HEK293 (cell line): ENCODE measurements around the gene LRP10.

Experiments
- CTCF ChIA-PET: fragments of 350-600 bp; formaldehyde crosslinking; extraction: SDS; loops from one replicate; lab custom pipeline; 2021; ENCODE audit warnings: antibody characterized with exemption; lab: Yijun Ruan, JAX
- POLR2A ChIA-PET: fragments of 300-600 bp; formaldehyde crosslinking; extraction: SDS; loops from one replicate; lab custom pipeline; 2020; ENCODE audit warnings: antibody characterized with exemption, inconsistent platforms; lab: Yijun Ruan, JAX
- H3K27ac ChIP-seq: fragments of 200-500 bp; sonication (Bioruptor generic); 2 replicates; pipeline ENCODE4 v1.5.1; 2014; ENCODE audit warnings: low read depth, low read length, control low read depth, inconsistent platforms; ENCODE audit errors: extremely low read depth
- H3K36me3 ChIP-seq, 2 experiments: fragments of 200-500 bp in 1 of 2; sonication (Bioruptor generic) in 1 of 2; 1 replicate in 1 of 2; 2 replicates in 1 of 2; pipeline ENCODE4 v1.5.1; 2014 to 2017; ENCODE audit warnings: inconsistent platforms in 2 of 2, low read length in 2 of 2; ENCODE audit not compliant: control insufficient read depth in 2 of 2, insufficient read depth in 1 of 2
- H3K4me1 ChIP-seq: fragments of 200-500 bp; sonication (Bioruptor generic); 2 replicates; pipeline ENCODE4 v1.5.1; 2014; ENCODE audit warnings: mild to moderate bottlenecking, low read length, inconsistent platforms; ENCODE audit not compliant: control insufficient read depth, insufficient read depth
- H3K4me3 ChIP-seq: 2 replicates; pipeline ENCODE4 v1.5.1; 2011; ENCODE audit warnings: low read depth, mild to moderate bottlenecking, control low read depth, low read length, moderate library complexity
- H3K9me3 ChIP-seq: fragments of 200-500 bp; sonication (Bioruptor generic); 2 replicates; pipeline ENCODE4 v1.5.1; 2014; ENCODE audit warnings: low read depth, low read length, inconsistent platforms; ENCODE audit not compliant: control insufficient read depth, insufficient read depth
- GFI1B ChIP-seq: fragments of 450-650 bp; formaldehyde crosslinking; IDR thresholded peaks from 2 replicates; pipeline ENCODE4 v1.5.1; 2016; ENCODE audit warnings: missing biosample characterization, missing genetic modification characterization
- HIC1 ChIP-seq: fragments of 450-650 bp; formaldehyde crosslinking; IDR thresholded peaks from 2 replicates; pipeline ENCODE4 v1.5.1; 2016; ENCODE audit warnings: missing biosample characterization, missing genetic modification characterization
- PRDM10 ChIP-seq: fragments of 450-650 bp; formaldehyde crosslinking; IDR thresholded peaks from 2 replicates; pipeline ENCODE4 v1.5.1; 2016; ENCODE audit warnings: missing biosample characterization, missing genetic modification characterization
- WT1 ChIP-seq: fragments of 450-650 bp; formaldehyde crosslinking; IDR thresholded peaks from 2 replicates; pipeline ENCODE4 v1.5.1; 2016; ENCODE audit warnings: missing biosample characterization, missing genetic modification characterization
- ZBTB49 ChIP-seq: fragments of 450-650 bp; formaldehyde crosslinking; IDR thresholded peaks from 2 replicates; pipeline ENCODE4 v1.5.1; 2016; ENCODE audit warnings: missing biosample characterization, missing genetic modification characterization, low read depth
- ZNF280C ChIP-seq: fragments of 450-650 bp; formaldehyde crosslinking; IDR thresholded peaks from 2 replicates; pipeline ENCODE4 v1.5.1; 2016; ENCODE audit warnings: missing biosample characterization, missing genetic modification characterization
- ZNF311 ChIP-seq: fragments of 450-650 bp; formaldehyde crosslinking; IDR thresholded peaks from 2 replicates; pipeline ENCODE4 v1.5.1; 2017; ENCODE audit warnings: missing biosample characterization, missing genetic modification characterization, borderline replicate concordance
- ZNF335 ChIP-seq: fragments of 450-650 bp; formaldehyde crosslinking; conservative IDR thresholded peaks from 2 replicates; pipeline ENCODE4 v1.5.1; 2016; ENCODE audit warnings: missing biosample characterization, missing genetic modification characterization
- ZNF677 ChIP-seq: fragments of 450-650 bp; IDR thresholded peaks from 2 replicates; pipeline ENCODE4 v1.5.0; 2018; ENCODE audit warnings: missing biosample characterization, mild to moderate bottlenecking, missing genetic modification characterization, moderate library complexity
- TF ChIP-seq, protein P1 (sequence below): fragments of 450-650 bp; formaldehyde crosslinking; IDR thresholded peaks from 2 replicates; pipeline ENCODE4 v1.5.1; 2016; ENCODE audit warnings: missing biosample characterization, missing genetic modification characterization
- TF ChIP-seq, protein P2 (sequence below): fragments of 450-650 bp; IDR thresholded peaks from 2 replicates; pipeline ENCODE4 v1.5.1; 2018; ENCODE audit warnings: missing biosample characterization, mild to moderate bottlenecking, missing genetic modification characterization

The LRP10 gene

GRCh38 chr14:22841769-22842168, 29.8 kb upstream of the LRP10 start (continued):
- TF ChIP-seq ZBTB49 (tag by site-specific recombination) = no peak
- TF ChIP-seq, protein P1, sequence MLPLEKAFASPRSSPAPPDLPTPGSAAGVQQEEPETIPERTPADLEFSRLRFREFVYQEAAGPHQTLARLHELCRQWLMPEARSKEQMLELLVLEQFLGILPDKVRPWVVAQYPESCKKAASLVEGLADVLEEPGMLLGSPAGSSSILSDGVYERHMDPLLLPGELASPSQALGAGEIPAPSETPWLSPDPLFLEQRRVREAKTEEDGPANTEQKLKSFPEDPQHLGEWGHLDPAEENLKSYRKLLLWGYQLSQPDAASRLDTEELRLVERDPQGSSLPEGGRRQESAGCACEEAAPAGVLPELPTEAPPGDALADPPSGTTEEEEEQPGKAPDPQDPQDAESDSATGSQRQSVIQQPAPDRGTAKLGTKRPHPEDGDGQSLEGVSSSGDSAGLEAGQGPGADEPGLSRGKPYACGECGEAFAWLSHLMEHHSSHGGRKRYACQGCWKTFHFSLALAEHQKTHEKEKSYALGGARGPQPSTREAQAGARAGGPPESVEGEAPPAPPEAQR (tag by site-specific recombination) = no peak
- no peak for TF ChIP-seq WT1
- TF ChIP-seq, protein P2, sequence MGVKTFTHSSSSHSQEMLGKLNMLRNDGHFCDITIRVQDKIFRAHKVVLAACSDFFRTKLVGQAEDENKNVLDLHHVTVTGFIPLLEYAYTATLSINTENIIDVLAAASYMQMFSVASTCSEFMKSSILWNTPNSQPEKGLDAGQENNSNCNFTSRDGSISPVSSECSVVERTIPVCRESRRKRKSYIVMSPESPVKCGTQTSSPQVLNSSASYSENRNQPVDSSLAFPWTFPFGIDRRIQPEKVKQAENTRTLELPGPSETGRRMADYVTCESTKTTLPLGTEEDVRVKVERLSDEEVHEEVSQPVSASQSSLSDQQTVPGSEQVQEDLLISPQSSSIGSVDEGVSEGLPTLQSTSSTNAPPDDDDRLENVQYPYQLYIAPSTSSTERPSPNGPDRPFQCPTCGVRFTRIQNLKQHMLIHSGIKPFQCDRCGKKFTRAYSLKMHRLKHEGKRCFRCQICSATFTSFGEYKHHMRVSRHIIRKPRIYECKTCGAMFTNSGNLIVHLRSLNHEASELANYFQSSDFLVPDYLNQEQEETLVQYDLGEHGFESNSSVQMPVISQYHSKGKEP = no peak

DNA sequence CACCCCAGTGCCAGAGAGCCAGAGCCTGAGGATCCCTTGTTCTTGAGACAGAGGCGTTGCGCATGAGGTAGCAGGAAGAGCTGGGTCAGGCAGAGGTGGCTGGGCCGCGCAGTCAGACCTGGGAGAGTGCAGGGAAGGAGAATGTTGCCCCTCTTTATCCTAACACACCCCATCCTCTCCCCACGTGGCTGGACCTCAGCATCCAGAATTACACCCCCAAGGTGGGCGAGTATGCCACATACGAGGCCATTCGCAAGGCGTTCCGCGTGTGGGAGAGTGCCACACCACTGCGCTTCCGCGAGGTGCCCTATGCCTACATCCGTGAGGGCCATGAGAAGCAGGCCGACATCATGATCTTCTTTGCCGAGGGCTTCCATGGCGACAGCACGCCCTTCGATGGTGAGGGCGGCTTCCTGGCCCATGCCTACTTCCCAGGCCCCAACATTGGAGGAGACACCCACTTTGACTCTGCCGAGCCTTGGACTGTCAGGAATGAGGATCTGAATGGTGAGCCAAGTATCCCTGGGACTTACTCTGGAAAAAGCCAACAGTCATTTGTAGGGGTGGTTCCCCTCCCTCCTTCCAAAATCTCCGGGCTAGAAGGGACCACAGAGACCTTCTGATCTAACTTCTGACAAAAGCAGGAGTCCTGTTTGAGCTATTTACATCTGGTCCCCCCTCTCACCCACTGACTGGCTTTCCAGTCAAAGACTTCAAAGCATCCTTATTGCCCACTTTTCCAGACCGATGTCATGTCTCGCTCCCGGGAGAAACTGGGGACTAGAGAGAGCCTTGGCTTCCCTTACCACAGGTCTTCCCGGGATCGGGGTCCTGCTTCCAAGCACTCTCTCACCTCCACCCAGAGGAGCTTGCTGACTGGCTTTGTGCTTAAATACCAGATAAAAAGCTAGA, 29.1 kb upstream of the LRP10 start:
- CTCF ChIA-PET = interaction anchor here (1.0 to 1.7 kb wide), 2 partner anchors 11 to 272 kb away, joined by 3 to 11 read pairs; no protein-coding TSS in a partner anchor
- Histone ChIP-seq H3K9me3 (no peaks in the 10 kb centered on the region), H3K27ac (no peak overlapping the region)
- TF ChIP-seq ZNF335 (tag by site-specific recombination) = no peak
- TF ChIP-seq ZNF677 (tag by site-specific recombination) = no peak
- no peak for TF ChIP-seq GFI1B (tag by site-specific recombination)
- no peak for TF ChIP-seq HIC1 (tag by site-specific recombination)
- peak; percentile 30; the same call in 1 of the 2 replicates for TF ChIP-seq PRDM10 (tag by site-specific recombination)
- no peak for TF ChIP-seq ZNF311 (tag by site-specific recombination)
- no peak for TF ChIP-seq ZNF280C
- TF ChIP-seq, all 188 proteins: peak for 1
- Histone ChIP-seq H3K36me3 (no peaks in the 10 kb centered on the region; a peak in 1 of 3 replicates), H3K4me3 (no peak overlapping the region), H3K4me1 (no peaks in the 10 kb centered on the region)
- POLR2A ChIA-PET = no interaction called here
